GM19372 (cell line): ENCODE measurements around the gene SNX11.

Experiments
- ATAC-seq: cut with Tn5 transposase; IDR thresholded peaks from one replicate; pipeline ENCODE4 v1.9.1; 2021; ENCODE audit warnings: mild to moderate bottlenecking, low read depth, moderate library complexity; ENCODE audit not compliant: unreplicated experiment

Gene SNX11

GRCh38 chr17:48128400-48128799 lies 20.8 kb downstream of the SNX11 start:
- ATAC-seq = no peak

- no peak for ATAC-seq
Observed at GRCh38 chr17:48129981-48130380, 22.4 kb downstream of the SNX11 start.

GRCh38 chr17:48131216-48131824 lies 23.8 kb downstream of the SNX11 start:
- ATAC-seq = no peak

DNA sequence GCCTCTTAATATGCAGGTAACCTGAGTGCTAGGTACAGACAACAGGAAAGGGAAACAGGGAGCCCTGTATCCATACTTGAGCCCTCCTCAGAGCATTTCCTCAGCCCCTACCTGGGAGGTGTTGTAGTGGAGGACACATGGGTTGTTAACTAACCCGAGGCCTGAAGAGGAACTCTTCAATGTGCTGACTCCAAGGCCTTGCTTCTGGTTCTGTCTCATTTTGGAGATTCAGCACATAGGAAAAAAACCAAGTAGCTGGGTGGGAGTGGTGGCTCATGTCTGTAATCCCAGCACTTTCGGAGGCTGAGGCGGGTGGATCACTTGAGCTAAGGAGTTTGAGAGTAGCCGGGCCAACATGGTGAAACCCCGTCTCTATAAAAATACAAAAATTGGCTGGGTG lies 24.8 kb downstream of the SNX11 start:
- ATAC-seq = no peak

DNA sequence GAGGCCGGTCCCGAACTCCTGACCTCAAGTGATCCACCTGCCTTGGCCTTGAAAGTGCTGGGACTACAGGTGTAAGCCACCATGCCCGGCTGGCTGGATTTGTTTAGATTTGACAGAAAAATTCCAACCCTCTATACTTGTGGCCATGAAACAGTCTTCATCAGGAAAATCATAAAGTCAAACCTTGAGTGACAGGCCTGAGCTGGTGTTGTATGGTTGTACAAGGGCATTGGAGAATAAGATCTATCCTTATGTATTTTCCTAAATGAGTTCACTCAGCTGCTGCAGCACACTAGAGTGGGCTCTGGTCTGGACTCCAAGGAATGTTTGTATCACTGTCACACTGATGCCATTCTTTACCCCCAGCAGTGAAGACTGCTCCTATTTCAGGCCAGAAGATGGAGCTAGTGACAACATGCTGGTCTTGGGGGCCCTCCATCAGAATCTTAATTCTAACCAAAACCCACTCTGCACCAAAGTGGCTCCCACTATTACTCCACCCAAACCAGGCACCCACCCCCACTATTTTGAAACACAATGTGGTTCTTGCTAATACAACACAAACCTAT lies 27.4 kb downstream of the SNX11 start:
- ATAC-seq = no peak

GRCh38 chr17:48137656-48138055 lies 30.1 kb downstream of the SNX11 start:
- ATAC-seq = no peak

GRCh38 chr17:48139944-48140343 lies 32.4 kb downstream of the SNX11 start:
- ATAC-seq = no peak

GRCh38 chr17:48143629-48144028 lies 36.1 kb downstream of the SNX11 start:
- no peak for ATAC-seq

DNA sequence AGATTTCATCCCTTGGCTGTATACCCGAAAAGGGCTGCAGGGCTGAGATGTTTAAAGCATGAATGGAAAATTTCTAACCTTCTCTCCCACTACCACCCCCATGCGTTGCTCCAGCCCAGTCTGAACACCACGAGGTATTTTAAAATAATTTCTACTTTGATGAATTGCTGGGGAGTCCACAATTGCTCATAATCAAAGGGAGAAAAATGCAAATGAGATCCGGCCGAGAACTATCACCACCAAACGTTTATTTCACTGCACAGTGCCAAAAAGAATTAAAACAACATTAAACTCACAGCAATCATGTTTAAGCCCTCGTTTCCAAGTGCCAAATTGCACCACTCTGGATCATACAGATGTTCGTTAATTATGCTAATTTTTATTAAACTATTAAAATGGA lies 36.7 kb downstream of the SNX11 start:
- ATAC-seq = no peak

DNA sequence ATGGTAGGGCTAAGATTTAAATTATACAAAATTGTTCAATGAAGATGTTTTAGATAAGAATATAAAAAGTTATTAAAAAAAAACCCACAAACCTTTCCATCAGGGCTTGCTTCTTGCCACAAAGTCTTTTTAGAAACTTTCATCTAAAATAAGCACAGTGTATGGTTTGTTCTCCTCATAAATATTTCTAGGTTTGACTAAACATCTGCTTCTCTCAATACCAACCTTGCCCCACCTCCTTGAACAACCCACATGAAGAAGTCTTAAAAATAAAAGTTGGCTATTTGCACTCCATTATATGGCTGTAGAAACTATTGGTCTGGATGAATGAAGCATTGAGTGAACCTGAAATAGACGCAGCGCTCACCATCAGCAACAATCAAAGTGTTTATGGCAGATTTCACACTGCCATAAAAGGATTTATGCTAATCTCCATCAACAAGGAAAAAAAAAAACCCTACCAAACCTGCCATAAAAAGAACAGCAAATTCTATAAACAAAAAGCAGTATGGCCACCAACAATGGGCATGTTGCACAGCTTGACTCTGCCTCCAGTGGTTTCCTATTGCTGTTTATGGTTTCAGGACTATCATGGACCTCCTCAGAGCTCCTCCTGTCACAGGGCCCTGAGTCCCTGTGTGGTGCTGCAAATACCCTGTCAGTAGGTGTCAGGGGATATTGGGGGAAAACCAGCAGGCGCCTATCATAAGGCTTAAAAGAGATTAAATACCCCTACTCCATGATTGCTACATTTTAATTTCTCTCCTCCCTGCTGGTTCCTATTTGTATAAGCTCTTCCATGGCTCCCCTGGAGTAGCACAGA lies 37.6 kb downstream of the SNX11 start:
- no peak for ATAC-seq

GRCh38 chr17:48148029-48148770 lies 40.6 kb downstream of the SNX11 start:
- ATAC-seq = no peak

DNA sequence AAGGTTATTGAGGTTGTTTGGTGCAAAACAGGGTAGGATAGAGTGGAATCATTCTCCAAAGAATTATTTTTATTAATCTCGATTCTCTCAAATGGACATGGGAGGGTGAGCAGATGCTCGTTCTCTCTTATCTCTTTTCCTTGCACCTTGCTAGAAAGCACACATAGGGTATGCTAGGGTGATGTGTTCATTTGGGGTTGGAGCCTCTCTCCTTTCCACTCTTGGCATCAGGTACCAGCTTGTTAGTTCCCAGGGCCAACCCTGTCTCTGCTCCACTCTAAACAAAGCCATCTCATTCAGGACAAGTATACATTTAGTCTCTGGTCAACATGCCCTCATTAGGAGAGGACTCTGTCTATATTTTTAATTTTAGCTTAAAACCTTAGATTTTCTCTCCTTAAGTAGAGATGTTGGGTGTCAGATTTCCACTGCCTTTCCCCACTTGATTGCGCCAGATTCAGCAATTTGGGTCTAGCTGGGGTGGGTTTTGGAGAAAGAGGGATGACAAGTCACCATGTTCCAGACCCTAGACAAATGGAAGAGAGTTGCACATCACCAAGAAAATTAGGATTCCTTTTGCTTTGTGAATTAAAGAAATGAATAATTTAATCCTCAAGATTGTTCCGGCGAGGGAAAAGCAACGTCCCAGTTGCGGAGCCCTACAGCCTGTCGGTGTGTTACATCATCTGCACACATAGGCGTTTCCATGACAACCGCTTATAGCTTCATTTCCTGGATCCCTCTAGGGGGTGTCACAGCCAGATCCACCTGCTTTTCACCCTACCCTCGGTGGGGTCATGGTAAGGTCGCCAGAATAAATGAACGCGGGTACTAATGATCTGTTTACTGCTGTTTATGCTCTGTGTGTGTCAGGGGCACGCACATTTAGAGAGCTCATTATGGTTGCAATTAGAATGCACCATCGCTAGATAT lies 41.6 kb downstream of the SNX11 start:
- ATAC-seq = no peak

- ATAC-seq = no peak
Observed at GRCh38 chr17:48149787-48150463, 42.4 kb downstream of the SNX11 start.

DNA sequence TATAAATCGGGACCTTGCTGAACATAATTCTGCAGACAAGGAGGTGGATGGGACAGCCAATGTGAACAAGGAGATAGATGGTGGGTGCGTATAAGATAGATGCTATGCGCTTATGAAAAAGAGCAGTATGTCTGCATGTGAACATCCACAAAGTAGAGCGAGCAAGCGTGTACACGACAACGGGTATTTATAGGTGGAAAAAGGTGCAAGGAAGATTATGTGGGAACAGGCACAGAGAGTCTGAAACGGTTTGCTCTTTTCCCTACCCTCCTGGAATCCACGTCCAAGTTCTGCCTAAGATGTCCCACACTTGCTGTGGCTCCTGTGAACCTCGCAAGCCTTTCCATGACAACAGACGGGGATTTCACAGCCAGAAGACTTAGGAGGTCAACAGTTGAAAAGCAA lies 43.0 kb downstream of the SNX11 start:
- ATAC-seq = no peak

GRCh38 chr17:48151220-48151619 lies 43.7 kb downstream of the SNX11 start:
- no peak for ATAC-seq

- no peak for ATAC-seq
Observed at GRCh38 chr17:48152289-48152688, 44.7 kb downstream of the SNX11 start.

GRCh38 chr17:48153691-48154358 lies 46.3 kb downstream of the SNX11 start:
- no peak for ATAC-seq

DNA sequence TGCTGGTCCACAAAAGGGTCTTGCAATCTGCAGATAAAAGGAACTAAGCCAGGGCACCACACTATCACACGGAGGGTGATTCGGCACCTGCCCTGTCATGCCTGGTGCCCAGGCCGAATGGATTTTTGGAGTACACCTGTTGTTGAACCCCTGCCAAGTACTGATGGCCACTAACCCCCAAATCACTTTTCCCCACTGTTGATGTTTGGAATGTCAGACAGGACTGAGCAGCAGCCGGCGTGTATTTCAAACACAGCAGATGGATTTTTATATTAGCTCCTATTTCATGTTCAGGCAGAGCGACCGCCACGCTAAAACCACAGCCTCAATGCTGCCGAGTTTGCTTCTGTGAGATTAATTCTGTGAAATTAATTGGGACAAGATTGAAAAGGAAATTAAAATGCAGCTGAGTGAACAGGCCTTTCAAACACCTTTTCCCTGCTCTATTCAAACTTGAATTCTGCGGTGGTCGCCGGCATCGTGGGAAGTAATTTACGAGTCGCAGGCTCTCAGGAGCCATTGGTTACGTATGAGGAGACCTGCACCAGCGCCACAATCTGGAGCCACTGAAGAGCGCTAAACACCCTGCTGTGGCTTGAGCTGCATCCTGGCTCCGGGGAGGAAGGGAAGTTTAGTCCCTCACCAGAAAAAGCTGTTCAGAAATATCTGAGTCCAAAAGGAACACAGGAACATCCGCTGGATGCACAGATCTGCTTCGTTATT lies 48.5 kb downstream of the SNX11 start:
- no peak for ATAC-seq
